RWPE2 (cell line): ENCODE results near the gene ENAH.

Source experiments
- ATAC-seq: fragments of 200-7000 bp; cut with Tn5 transposase; 3 replicates; pipeline ENCODE4 v1.9.1; 2021; ENCODE audit warnings: low read depth
- DNase-seq: peaks from one replicate; pipeline ENCODE4 v3.0.0-alpha.2; 2020; ENCODE audit warnings: low spot score
- H3K27ac ChIP-seq: fragments of 450-650 bp; 2 replicates; pipeline ENCODE4 v1.5.1; 2017; ENCODE audit warnings: mild to moderate bottlenecking; ENCODE audit not compliant: poor library complexity, severe bottlenecking
- H3K27me3 ChIP-seq: fragments of 250-450 bp; sonication (Bioruptor Pico); 2 replicates; pipeline ENCODE4 v1.5.1; 2021; ENCODE audit warnings: mild to moderate bottlenecking, moderate library complexity; ENCODE audit not compliant: insufficient read depth, poor library complexity, severe bottlenecking
- H3K36me3 ChIP-seq: fragments of 250-450 bp; sonication (Bioruptor Pico); 2 replicates; pipeline ENCODE4 v1.5.1; 2020; ENCODE audit warnings: low read depth, mild to moderate bottlenecking, moderate library complexity
- H3K4me1 ChIP-seq: fragments of 250-450 bp; sonication (Bioruptor Pico); 2 replicates; pipeline ENCODE4 v1.5.1; 2021; ENCODE audit warnings: mild to moderate bottlenecking, moderate library complexity; ENCODE audit not compliant: insufficient read depth, poor library complexity, severe bottlenecking
- H3K4me3 ChIP-seq: fragments of 250-450 bp; sonication (Bioruptor Pico); 2 replicates; pipeline ENCODE4 v1.5.1; 2021; ENCODE audit warnings: mild to moderate bottlenecking, moderate library complexity; ENCODE audit not compliant: severe bottlenecking
- H3K9me3 ChIP-seq: fragments of 250-450 bp; sonication (Bioruptor Pico); 2 replicates; pipeline ENCODE4 v1.5.1; 2021; ENCODE audit warnings: mild to moderate bottlenecking, moderate library complexity; ENCODE audit not compliant: severe bottlenecking
- CTCF ChIP-seq: fragments of 450-650 bp; IDR thresholded peaks from one replicate; pipeline ENCODE4 v1.5.1; 2017; ENCODE audit warnings: mild to moderate bottlenecking, moderate library complexity; ENCODE audit not compliant: poor library complexity, severe bottlenecking

ENAH gene

DNA sequence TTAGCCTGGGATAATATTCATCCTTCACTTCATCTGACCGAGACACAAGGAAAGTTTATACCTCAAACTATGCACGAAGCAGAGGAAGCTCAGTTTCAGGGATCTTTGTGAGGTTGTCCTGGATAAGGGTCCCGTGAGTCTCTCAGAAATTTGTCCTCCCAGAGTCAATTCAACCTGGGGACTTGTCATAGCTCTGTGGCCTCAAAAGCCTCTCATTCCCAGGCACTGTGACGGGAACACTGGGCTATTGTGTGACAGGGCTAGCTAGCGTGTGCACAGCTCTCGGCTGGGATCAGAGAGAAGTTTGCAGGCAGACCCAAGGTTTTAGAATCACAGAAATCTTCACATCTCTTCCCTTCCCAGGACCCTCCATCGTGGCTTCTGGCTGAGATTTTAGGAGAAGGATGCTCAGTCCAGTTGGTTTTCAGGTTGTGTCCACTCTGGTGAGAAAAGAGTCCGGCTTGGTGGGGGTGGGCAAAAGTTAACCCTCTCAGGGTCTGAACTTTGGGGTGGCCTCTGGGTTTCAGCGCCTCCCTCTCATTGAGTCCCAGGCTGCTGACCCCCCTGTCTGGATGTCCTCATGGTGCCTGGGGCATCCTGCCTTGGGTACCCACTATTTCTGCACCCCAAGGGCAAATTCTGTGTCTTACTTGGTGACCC, 204.6 kb downstream of the ENAH start:
- Histone ChIP-seq H3K4me1 (peaks cover 17% of the 10 kb centered on the region), H3K36me3 (no peaks in the 10 kb centered on the region), H3K27ac (no peak overlapping the region), H3K4me3 (no peak overlapping the region), H3K27me3 (no peaks in the 10 kb centered on the region), H3K9me3 (no peaks in the 10 kb centered on the region)
- no peak for ATAC-seq
- no peak for DNase-seq
- no peak for TF ChIP-seq CTCF

DNA sequence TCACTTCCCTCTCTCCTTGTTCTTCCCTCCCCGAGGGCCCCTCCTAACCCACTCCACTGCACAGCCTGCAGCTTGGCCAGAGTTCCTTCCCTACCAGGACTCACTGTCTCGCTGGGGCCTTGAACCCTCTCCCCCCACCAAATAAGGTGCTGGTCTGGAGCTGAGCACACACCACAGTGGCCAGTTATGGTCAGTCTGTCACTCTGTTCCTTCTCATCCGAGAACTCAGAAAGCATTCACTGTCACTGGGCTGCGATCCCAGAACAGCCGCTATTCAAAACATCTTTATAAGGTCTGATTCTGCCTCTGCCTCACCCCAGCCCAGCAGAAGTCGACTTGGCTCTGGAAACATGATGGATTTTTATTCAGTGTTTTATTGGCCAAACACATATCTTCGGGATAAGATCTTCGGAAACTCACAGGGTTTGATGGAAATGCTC, 205.3 kb downstream of the ENAH start:
- no peak overlapping the region for H3K27ac ChIP-seq
- H3K9me3 ChIP-seq, result no peaks in the 10 kb centered on the region
- DNase-seq (no peak), ATAC-seq (no peak)
- no peak overlapping the region for H3K4me3 ChIP-seq
- no peaks in the 10 kb centered on the region for H3K36me3 ChIP-seq
- TF ChIP-seq CTCF, result no peak
- peaks cover 17% of the 10 kb centered on the region for H3K4me1 ChIP-seq
- no peaks in the 10 kb centered on the region for H3K27me3 ChIP-seq

- H3K27me3 ChIP-seq, result no peaks in the 10 kb centered on the region
- peaks cover 17% of the 10 kb centered on the region for H3K4me1 ChIP-seq
- no peak overlapping the region for H3K27ac ChIP-seq
- no peaks in the 10 kb centered on the region for H3K36me3 ChIP-seq
- ATAC-seq, result no peak
- DNase-seq, result no peak
- no peaks in the 10 kb centered on the region for H3K9me3 ChIP-seq
- TF ChIP-seq CTCF, result no peak
- H3K4me3 ChIP-seq, result no peak overlapping the region
Observed at GRCh38 chr1:225446981-225447615, 205.8 kb downstream of the ENAH start.

DNA sequence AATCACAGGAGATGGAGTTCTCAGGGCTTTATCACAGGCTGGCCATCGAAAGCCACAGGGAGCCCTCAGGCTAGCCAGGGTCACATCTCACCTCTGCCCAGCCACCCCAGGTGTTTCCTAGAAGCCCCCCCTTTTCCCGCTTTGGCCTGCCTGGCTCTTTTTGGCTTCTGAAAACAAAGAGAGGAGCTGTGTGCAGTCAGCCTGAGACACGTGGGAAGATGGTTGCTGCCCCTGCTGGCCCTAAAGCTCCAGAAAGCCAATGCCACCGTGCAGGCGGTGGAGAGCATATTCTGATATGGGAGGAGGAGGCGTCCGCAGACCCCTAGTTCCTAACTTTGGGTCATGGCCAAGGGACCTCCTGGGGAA, 206.3 kb downstream of the ENAH start:
- H3K27ac ChIP-seq, result no peak overlapping the region
- H3K9me3 ChIP-seq, result no peaks in the 10 kb centered on the region
- peaks cover 17% of the 10 kb centered on the region for H3K4me1 ChIP-seq
- H3K4me3 ChIP-seq, result no peak overlapping the region
- TF ChIP-seq CTCF, result no peak
- ATAC-seq, result no peak
- no peaks in the 10 kb centered on the region for H3K27me3 ChIP-seq
- no peaks in the 10 kb centered on the region for H3K36me3 ChIP-seq
- no peak for DNase-seq
